Caco-2 (cell line): ENCODE data around the gene SALL4. TPM values are rescaled to one million over a fixed set of nuclear protein-coding genes. Genes with fewer than 3 reads are reported as not detected.

Experiments used
- BruUV-seq: library from RNA; stranded (reverse); fragments of 400-500 nt; replicated peaks from 2 replicates; lab custom pipeline; 2021; lab: Mats Ljungman, UMichigan
- CTCF ChIA-PET: fragments of 300-600 bp; sonication (Branson Sonifier 250); formaldehyde crosslinking; loops from one replicate; lab custom pipeline; 2022; ENCODE audit warnings: antibody characterized with exemption; lab: Charles Lee
- POLR2A ChIA-PET: fragments of 300-600 bp; sonication (Branson Sonifier 250); formaldehyde crosslinking; loops from one replicate; lab custom pipeline; 2022; ENCODE audit warnings: antibody characterized with exemption; lab: Charles Lee
- DNase-seq, 2 experiments: peaks; one replicate each; pipeline versions ENCODE4 v3.0.0 to v3.0.0-alpha.2; 2020 to 2022
- H3K27me3 ChIP-seq: replicated peaks from 2 replicates; pipeline ENCODE4 v1.6.0; 2011; ENCODE audit warnings: low read length; ENCODE audit not compliant: control insufficient read depth, insufficient read depth
- H3K36me3 ChIP-seq: 2 replicates; pipeline ENCODE4 v1.5.1; 2011; ENCODE audit warnings: low read length; ENCODE audit not compliant: control insufficient read depth, insufficient read depth
- H3K4me1 ChIP-seq: fragments of 250-450 bp; sonication (Bioruptor Pico); 2 replicates; pipeline ENCODE4 v1.5.1; 2020; ENCODE audit warnings: mild to moderate bottlenecking
- H3K4me3 ChIP-seq: 2 replicates; pipeline ENCODE4 v1.5.1; 2011; ENCODE audit warnings: low read depth, mild to moderate bottlenecking, control low read depth, low read length
- H3K9me3 ChIP-seq: fragments of 250-450 bp; sonication (Bioruptor Pico); 2 replicates; pipeline ENCODE4 v1.5.1; 2020; ENCODE audit warnings: mild to moderate bottlenecking, moderate library complexity
- H3K27ac Mint-ChIP-seq: one replicate; pipeline ENCODE4 v1.8.0; 2022; ENCODE audit warnings: mixed read lengths; ENCODE audit not compliant: unreplicated experiment
- H3K27me3 Mint-ChIP-seq: one replicate; pipeline ENCODE4 v1.8.0; 2022; ENCODE audit warnings: mixed read lengths; ENCODE audit not compliant: insufficient read depth, unreplicated experiment
- H3K36me3 Mint-ChIP-seq: one replicate; pipeline ENCODE4 v1.8.0; 2022; ENCODE audit warnings: mild to moderate bottlenecking, mixed read lengths; ENCODE audit not compliant: insufficient read depth, unreplicated experiment
- H3K4me1 Mint-ChIP-seq: one replicate; pipeline ENCODE4 v1.8.0; 2022; ENCODE audit warnings: low read depth, mixed read lengths; ENCODE audit not compliant: unreplicated experiment
- H3K4me3 Mint-ChIP-seq: one replicate; pipeline ENCODE4 v1.8.0; 2022; ENCODE audit warnings: mild to moderate bottlenecking, moderate library complexity, mixed read lengths; ENCODE audit not compliant: unreplicated experiment
- H3K9me3 Mint-ChIP-seq: one replicate; pipeline ENCODE4 v1.8.0; 2022; ENCODE audit warnings: mixed read lengths; ENCODE audit not compliant: unreplicated experiment
- CTCF ChIP-seq, 2 experiments: fragments of 200-600 bp in 1 of 2; IDR thresholded peaks; 1 replicate in 1 of 2; 2 replicates in 1 of 2; pipeline versions ENCODE4 v1.5.1 to v1.8.0; 2011 to 2022; ENCODE audit warnings: antibody characterized with exemption in 1 of 2, control low read depth in 1 of 2, inconsistent platforms in 1 of 2, low read depth in 1 of 2, low read length in 1 of 2, mild to moderate bottlenecking in 1 of 2, moderate library complexity in 1 of 2; ENCODE audit not compliant: insufficient read depth in 1 of 2, severe bottlenecking in 1 of 2, unreplicated experiment in 1 of 2
- intact Hi-C: fragments of 100-400 bp; cut with micrococcal nuclease; formaldehyde crosslinking; loops from one replicate; pipeline ENCODE4 v1.10.0; 2022; ENCODE audit not compliant: unreplicated experiment
- total RNA-seq: library from RNA; stranded (reverse); gene quantifications from 2 replicates; pipeline ENCODE4 v1.2.3, GENCODE V29; 2022

Gene SALL4
- total RNA-seq, 1 experiment from 2014 or later = 75.8 TPM

GRCh38 chr20:51736947-51737346 is 65.4 kb downstream of the SALL4 start:
- POLR2A ChIA-PET = no interaction called here
- Histone ChIP-seq H3K36me3 (no peaks in the 10 kb centered on the region), H3K9me3 (no peaks in the 10 kb centered on the region), H3K4me1 (peaks cover 23% of the 10 kb centered on the region), H3K27me3 (no peaks in the 10 kb centered on the region), H3K4me3 (no peak overlapping the region)
- intact Hi-C loops = loop anchor here (2.0 kb wide), 1 partner anchor 16 kb away; no protein-coding TSS in a partner anchor
- no peak overlapping the region for H3K27ac Mint-ChIP-seq
- H3K27me3 Mint-ChIP-seq = no peaks in the 10 kb centered on the region
- no peak for DNase-seq
- H3K36me3 Mint-ChIP-seq = no peaks in the 10 kb centered on the region
- CTCF ChIA-PET = interaction anchor here (1.0 to 1.7 kb wide), 2 partner anchors 31 to 36 kb away, joined by 3 to 7 read pairs; partner anchors contain the start of gene ATP9A
- H3K4me3 Mint-ChIP-seq = no peak overlapping the region
- peaks cover 57% of the 10 kb centered on the region for H3K4me1 Mint-ChIP-seq
- no peaks in the 10 kb centered on the region for H3K9me3 Mint-ChIP-seq
- BruUV-seq = no TSS peak
- TF ChIP-seq CTCF (IDR thresholded peaks at IDR 0.05; ENCODE audit: insufficient read depth in 1 of 2, low read depth in 1 of 2, low read length in 1 of 2, severe bottlenecking in 1 of 2, unreplicated experiment in 1 of 2) = no peak

GRCh38 chr20:51735728-51736600 is 66.4 kb downstream of the SALL4 start:
- H3K4me3 ChIP-seq = no peak overlapping the region
- Mint-ChIP-seq H3K4me3 (no peak overlapping the region), H3K36me3 (no peaks in the 10 kb centered on the region), H3K9me3 (no peaks in the 10 kb centered on the region), H3K27ac (peak overlapping the region; percentile 7), H3K4me1 (peaks cover 52% of the 10 kb centered on the region), H3K27me3 (no peaks in the 10 kb centered on the region)
- no peaks in the 10 kb centered on the region for H3K36me3 ChIP-seq
- no peak for DNase-seq
- no peaks in the 10 kb centered on the region for H3K9me3 ChIP-seq
- TF ChIP-seq CTCF (IDR thresholded peaks at IDR 0.05; ENCODE audit: insufficient read depth in 1 of 2, low read depth in 1 of 2, low read length in 1 of 2, severe bottlenecking in 1 of 2, unreplicated experiment in 1 of 2) = no peak
- H3K4me1 ChIP-seq = peaks cover 23% of the 10 kb centered on the region
- no TSS peak for BruUV-seq
- intact Hi-C loops = loop anchor here (2.0 kb wide), 2 partner anchors 15 to 35 kb away; no protein-coding TSS in a partner anchor
- CTCF ChIA-PET = interaction anchor here (1.3 to 1.7 kb wide), 2 partner anchors 35 to 64 kb away, joined by 5 to 7 read pairs; no protein-coding TSS in a partner anchor
- H3K27me3 ChIP-seq = no peaks in the 10 kb centered on the region
- POLR2A ChIA-PET = interaction anchor here (0.5 kb wide), 1 partner anchor 19 kb away, joined by 4 read pairs; no protein-coding TSS in a partner anchor

DNA sequence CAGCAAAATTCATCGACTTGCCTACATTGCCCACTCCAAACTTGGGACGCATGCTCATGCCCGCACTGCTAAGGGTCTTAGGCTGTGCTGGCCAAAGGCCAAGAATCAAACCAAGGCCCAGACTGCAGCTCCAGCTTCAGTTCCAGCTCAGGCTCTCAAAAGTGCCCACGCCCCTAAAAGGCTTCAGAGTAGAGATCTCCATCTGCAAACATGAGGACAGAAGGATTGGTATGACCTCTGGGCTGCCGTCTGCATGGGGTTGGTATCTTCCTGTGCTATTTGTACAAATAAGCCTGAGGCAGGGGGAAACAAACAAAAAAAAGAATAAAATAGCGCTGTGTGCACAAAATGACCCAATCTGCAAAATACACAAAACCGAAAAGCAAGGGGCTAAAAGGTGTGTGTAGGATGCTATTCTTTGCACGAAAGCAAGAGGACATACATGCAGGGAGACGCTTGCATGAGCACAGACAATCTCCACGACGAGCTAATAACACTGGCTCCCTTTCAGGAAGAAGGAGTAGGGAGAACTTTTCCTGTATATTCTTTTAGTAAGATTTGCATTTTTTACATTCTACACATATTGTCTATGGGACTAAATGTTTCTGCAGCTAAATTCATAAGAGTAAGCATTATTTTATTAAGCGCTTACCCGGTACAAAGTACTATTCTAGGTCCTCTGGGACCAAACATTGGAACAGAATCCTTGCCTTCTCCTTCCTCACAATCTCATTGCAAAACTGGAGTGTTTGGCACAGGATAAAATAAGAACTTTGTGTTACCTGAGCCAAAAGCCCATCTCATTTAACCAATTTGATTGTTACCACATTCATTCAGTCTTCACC is 67.2 kb downstream of the SALL4 start:
- H3K36me3 ChIP-seq = no peaks in the 10 kb centered on the region
- H3K27ac Mint-ChIP-seq = peak overlapping the region; percentile 7
- no peaks in the 10 kb centered on the region for H3K27me3 Mint-ChIP-seq
- DNase-seq = no peak
- no peaks in the 10 kb centered on the region for H3K9me3 ChIP-seq
- H3K36me3 Mint-ChIP-seq = no peaks in the 10 kb centered on the region
- H3K4me1 ChIP-seq = peaks cover 23% of the 10 kb centered on the region
- POLR2A ChIA-PET = interaction anchor here (0.5 to 0.9 kb wide), 2 partner anchors 11 to 19 kb away, joined by 4 to 5 read pairs; no protein-coding TSS in a partner anchor
- no peaks in the 10 kb centered on the region for H3K9me3 Mint-ChIP-seq
- no TSS peak for BruUV-seq
- TF ChIP-seq CTCF (IDR thresholded peaks at IDR 0.05; ENCODE audit: insufficient read depth in 1 of 2, low read depth in 1 of 2, low read length in 1 of 2, severe bottlenecking in 1 of 2, unreplicated experiment in 1 of 2) = no peak
- H3K4me3 Mint-ChIP-seq = no peak overlapping the region
- H3K4me3 ChIP-seq = no peak overlapping the region
- CTCF ChIA-PET = interaction anchor here (1.3 kb wide), 1 partner anchor 65 kb away, joined by 5 read pairs; no protein-coding TSS in a partner anchor
- H3K4me1 Mint-ChIP-seq = peaks cover 52% of the 10 kb centered on the region
- intact Hi-C loops = loop anchor here (2.0 kb wide), 1 partner anchor 34 kb away; no protein-coding TSS in a partner anchor
- H3K27me3 ChIP-seq = no peaks in the 10 kb centered on the region
